Bronchial epithelial cell (primary cell): ENCODE results near the gene CHFR. TPM values are rescaled to one million over a fixed set of nuclear protein-coding genes. Genes with fewer than 3 reads are reported as not detected.
"Not testable (repeated sequence)": the region's sequence is repeated elsewhere in the genome, so short reads cannot be mapped to it uniquely, and the experiment has no call there.

Experiments
- DNase-seq: peaks from one replicate; pipeline ENCODE4 v3.0.0-alpha.2; 2010; ENCODE audit warnings: low read depth
- FAIRE-seq: peaks from 2 replicates; lab custom pipeline; 2011; peaks lifted over from hg19 to GRCh38; lab: Jason Lieb, UNC
- H3K27me3 ChIP-seq: 2 replicates; pipeline ENCODE4 v1.5.1; 2011; ENCODE audit warnings: low read length; ENCODE audit not compliant: control insufficient read depth, insufficient read depth
- H3K36me3 ChIP-seq: 2 replicates; pipeline ENCODE4 v1.5.1; 2011; ENCODE audit warnings: low read length; ENCODE audit not compliant: control insufficient read depth, insufficient read depth
- H3K4me3 ChIP-seq: 2 replicates; pipeline ENCODE4 v1.5.1; 2011; ENCODE audit warnings: mild to moderate bottlenecking, low read depth, low read length, control low read depth
- total RNA-seq: library from RNA; depleted of rRNA; stranded (reverse); fragments of >200 nt; gene quantifications from 2 replicates; pipeline ENCODE4 v1.2.1, GENCODE V29; 2014
- TF ChIP-seq, protein P1 (sequence below): IDR thresholded peaks from 2 replicates; pipeline ENCODE4 v1.5.1; 2011; ENCODE audit warnings: mild to moderate bottlenecking, moderate library complexity, low read length, control low read depth, inconsistent platforms; ENCODE audit not compliant: insufficient read depth, severe bottlenecking

CHFR gene
- total RNA-seq, 1 donor from 2014 or later = 33.4 TPM

DNA sequence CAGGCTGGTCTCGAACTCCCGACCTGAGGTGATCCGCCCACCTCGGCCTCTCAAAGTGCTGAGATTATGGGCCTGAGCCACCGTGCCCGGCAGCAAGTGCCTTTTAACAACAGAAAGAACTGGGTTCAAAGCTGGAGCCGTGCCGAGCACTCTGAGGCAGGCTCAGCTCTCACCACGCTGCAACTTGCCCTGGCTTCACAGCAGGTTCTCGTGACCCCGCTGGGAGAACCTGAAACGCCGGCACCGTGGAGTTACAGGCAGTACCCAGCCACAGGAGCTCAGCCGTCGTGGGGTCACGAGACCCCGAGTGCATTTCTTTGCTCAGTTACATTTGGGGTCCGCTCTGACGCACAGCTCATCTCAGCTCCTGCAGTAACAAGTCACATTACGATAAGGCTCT is 73.2 kb downstream of the CHFR start:
- H3K4me3 ChIP-seq = no peak overlapping the region
- peaks cover 23% of the 10 kb centered on the region for H3K36me3 ChIP-seq
- TF ChIP-seq, protein P1, sequence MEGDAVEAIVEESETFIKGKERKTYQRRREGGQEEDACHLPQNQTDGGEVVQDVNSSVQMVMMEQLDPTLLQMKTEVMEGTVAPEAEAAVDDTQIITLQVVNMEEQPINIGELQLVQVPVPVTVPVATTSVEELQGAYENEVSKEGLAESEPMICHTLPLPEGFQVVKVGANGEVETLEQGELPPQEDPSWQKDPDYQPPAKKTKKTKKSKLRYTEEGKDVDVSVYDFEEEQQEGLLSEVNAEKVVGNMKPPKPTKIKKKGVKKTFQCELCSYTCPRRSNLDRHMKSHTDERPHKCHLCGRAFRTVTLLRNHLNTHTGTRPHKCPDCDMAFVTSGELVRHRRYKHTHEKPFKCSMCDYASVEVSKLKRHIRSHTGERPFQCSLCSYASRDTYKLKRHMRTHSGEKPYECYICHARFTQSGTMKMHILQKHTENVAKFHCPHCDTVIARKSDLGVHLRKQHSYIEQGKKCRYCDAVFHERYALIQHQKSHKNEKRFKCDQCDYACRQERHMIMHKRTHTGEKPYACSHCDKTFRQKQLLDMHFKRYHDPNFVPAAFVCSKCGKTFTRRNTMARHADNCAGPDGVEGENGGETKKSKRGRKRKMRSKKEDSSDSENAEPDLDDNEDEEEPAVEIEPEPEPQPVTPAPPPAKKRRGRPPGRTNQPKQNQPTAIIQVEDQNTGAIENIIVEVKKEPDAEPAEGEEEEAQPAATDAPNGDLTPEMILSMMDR = no peak
- FAIRE-seq (no peak), DNase-seq (no peak)
- H3K27me3 ChIP-seq = no peaks in the 10 kb centered on the region

DNA sequence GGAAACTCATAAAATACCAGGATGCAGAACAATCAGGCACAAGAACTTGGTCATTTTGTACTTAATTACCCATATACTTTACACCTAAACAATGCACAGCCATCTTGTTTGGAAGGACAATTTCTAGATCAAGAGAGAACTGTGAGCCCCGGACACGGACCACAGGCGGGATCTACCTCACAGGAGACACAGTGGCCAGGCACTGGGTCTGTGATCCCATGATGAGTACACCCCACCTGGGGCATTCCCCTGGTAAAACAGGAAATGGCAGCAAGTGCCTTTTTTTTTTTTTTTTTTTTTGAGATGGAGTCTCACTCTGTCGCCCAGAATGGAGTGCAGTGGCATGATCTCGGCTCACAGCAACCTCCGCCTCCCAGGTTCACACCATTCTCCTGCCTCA is 74.0 kb downstream of the CHFR start:
- FAIRE-seq = no peak
- Histone ChIP-seq H3K27me3 (no peaks in the 10 kb centered on the region), H3K4me3 (no peak overlapping the region), H3K36me3 (peaks cover 21% of the 10 kb centered on the region)
- TF ChIP-seq, protein P1 = no peak
- DNase-seq = no peak

DNA sequence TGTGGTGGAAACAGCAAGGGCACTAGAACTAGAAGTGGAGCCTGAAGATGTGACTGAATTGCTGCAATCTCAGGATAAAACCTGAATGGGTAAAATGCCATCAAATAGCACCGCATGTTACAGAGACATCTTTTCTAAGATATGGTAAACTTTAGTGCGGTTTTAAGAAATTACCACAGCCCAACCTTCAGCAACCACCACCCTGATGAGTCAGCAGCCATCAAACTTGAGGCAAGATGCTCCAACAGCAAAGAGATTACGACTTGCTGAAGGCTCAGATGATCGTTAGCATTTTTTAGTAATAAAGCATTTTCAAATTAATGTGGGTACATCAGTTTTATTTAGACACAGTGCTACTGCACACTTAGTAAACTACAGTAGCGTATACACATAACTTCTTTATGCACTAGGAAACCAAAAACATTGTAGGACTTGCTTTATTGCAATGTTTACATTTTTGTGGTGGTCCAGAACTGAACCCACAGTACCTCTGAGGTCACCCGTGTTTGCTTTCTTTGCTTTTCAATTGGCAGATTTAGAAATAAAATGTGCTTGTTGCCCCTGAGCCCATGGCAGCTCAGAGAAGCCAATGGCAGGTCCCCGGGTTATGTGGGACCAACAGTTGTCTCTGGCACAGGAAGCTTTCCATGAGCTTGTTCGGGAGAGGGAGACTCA is 74.6 kb downstream of the CHFR start:
- TF ChIP-seq, protein P1 = no peak
- Histone ChIP-seq H3K4me3 (no peak overlapping the region), H3K36me3 (peaks cover 23% of the 10 kb centered on the region), H3K27me3 (no peaks in the 10 kb centered on the region)
- no peak for FAIRE-seq
- no peak for DNase-seq

- H3K36me3 ChIP-seq = peaks cover 27% of the 10 kb centered on the region
- not testable (repeated sequence) for H3K27me3 ChIP-seq, H3K4me3 ChIP-seq, FAIRE-seq, DNase-seq
- TF ChIP-seq, protein P1 = peak; percentile 41
These were observed 78.0 kb downstream of the CHFR start for GRCh38 chr12:132809391-132809790.

DNA sequence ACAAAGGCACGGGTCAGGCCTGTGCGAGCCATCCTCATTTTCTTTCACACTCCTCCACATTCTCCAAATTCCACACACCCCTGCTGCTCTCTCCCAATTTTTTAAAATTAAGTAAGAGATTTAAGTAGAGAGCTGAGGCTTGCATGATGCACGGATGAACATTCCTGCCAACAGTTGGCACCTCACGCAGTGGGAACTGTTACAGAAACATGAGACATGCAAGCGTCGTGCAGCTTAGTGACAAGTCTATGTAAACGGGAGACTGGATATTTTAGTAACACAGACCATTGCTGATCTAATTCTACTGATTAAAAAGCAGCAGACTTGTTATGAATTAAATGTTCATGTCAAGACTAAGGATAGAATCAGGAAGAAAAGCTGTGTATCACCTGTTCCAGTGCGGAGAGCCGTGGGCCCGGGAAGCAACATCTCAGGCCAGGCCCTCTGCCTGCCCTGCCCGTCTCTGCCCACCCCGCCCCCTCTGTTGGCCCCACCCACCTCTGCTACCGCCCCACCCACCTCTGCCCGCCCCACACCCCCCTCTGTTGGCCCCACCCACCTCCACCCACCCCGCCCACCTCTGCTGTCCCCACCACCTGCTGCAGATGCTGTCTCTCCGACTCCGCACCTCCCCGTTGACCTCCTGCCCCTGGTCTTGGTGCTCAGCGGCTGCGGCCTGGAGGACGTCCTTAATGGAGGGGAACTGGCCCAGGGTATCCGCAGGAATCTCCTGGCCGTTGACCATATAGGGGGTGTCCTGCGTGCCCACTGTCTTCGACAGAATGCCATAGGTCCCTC is 79.9 kb downstream of the CHFR start:
- FAIRE-seq (no peak), DNase-seq (no peak)
- Histone ChIP-seq H3K27me3 (no peaks in the 10 kb centered on the region), H3K4me3 (no peak overlapping the region), H3K36me3 (peaks cover 27% of the 10 kb centered on the region)
- TF ChIP-seq, protein P1 = no peak
